HG03060 (cell line): ENCODE measurements around the gene EIF4G2.

Source experiments
- ATAC-seq: cut with Tn5 transposase; IDR thresholded peaks from one replicate; pipeline ENCODE4 v1.9.1; 2021; ENCODE audit warnings: low read depth, moderate number of reproducible peaks; ENCODE audit not compliant: unreplicated experiment

Gene EIF4G2

DNA sequence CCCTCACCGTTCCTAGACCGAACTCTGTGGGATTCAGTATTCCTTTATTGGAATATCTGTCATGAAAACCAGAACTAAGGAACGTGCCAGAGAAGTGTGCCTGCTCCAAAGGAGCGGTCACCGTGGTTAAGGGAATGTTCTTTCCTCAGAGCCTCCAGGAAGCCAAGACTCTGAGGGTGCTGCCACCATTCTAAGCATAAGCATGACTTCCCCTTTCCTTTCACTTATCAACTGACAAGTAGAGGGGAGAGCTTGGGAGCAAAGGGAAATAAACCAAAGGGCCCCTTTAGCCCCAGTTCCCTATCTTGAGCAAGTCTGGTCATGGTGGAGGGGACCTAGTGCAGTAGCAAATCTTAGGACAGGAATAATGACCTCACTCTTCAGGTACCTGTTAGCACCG, 30.9 kb downstream of the EIF4G2 start:
- ATAC-seq: no peak

DNA sequence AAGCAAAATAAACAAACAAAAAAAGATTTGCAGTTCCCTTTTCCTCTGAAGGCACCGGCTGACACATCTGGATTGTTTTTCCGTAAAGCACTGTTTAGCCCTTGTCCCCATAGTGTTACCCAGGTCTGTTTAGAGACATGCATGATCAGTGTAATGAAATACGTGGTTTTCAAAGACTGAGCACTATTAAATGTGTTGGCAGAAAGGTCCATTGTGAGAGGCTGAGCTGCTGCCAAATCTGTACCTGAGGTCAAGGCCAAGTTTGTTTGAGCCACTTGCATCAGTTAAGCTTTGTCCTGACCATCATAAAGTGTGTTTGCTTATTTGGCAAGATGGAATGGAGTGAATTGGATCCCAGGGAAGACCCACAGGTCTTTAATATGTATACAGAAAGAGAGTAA, 31.3 kb downstream of the EIF4G2 start:
- no peak for ATAC-seq

- ATAC-seq: no peak
These were observed 33.9 kb downstream of the EIF4G2 start for GRCh38 chr11:10774811-10775210.

- ATAC-seq: no peak
These were observed 37.3 kb downstream of the EIF4G2 start for GRCh38 chr11:10771457-10771856.

GRCh38 chr11:10770626-10771254, 38.0 kb downstream of the EIF4G2 start:
- ATAC-seq: no peak

GRCh38 chr11:10764412-10764811, 44.3 kb downstream of the EIF4G2 start:
- ATAC-seq: no peak

DNA sequence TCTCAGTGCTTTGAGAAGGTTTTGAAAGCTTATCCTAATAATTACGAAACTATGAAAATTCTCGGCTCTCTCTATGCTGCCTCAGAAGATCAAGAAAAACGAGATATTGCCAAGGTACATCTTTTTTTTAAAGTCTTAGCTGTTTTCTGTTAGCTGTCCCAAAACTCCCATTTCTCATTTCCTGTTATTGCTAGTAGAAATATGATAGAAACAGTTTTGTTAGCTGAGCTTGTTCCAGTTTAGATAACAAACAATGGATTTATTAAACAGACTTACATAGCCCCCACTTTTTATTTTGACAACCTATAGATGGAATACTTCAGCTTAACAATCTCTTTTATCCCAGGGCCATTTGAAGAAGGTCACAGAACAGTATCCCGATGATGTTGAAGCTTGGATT, 45.0 kb downstream of the EIF4G2 start:
- no peak for ATAC-seq

GRCh38 chr11:10762913-10763421, 45.8 kb downstream of the EIF4G2 start:
- no peak for ATAC-seq

DNA sequence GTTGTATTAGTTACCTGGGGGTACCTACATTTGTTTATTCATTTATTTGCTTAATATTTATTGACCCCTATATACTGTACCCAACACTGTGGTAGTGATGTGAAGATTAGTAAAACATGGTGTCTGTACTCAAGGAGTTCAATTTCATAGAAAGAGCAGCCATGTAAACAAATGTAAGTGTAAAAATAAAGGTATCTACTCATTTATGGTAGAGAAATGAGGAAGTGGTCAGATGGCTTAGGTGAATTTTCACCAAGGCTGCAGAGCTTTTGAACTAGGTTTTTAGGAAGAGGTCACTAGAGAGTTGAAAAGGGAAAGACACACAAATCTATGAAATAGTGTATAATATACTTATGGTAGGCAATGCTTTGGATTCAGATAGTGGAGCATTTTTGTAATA, 46.5 kb downstream of the EIF4G2 start:
- ATAC-seq: peak; percentile 79

DNA sequence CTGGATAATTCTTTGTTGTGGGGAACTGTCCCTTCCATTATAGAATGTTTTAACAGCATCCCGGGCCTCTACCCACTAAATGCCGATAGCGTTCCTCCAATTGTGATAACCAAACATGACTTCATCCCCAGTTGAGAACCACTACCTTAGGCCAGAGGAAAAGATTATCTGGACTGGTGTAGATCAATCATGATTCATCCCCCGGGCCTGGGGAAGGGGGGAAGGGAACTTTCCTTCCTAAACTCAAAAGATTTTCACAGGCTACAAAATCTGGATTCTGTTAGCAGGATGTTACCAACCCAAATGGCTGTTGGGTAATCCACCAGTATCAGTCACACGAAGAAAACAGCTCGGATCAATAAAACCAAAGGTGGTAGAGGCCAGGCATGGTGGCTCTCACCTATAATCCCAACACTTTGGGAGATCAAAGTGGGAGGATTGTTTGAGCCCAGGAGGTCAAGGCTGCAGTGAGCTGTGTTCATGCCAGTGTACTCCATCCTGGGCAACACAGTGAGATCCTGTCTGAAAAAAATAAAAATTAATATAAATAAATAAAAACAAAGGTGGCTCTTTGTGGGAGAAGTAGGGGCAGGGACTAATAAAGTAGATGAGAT, 47.5 kb downstream of the EIF4G2 start:
- ATAC-seq: no peak

DNA sequence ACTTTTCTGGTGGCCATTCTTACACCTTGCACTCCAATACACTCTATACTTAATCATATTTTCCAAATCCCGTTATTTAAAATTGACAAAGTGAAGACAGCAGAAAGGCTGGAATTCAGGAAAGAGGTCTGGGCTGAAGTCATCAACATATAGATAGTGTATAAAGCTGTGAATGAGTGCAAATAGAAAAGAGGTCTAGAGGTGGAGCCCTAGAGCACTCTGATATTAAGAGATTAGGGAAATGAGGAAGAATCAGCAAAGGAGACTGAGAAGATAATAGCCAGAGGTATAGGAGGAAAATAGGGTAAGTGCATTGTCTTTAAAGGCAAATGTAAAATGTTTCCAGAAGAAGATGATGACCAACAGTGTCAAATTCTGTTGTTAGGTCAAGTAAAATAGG, 49.8 kb downstream of the EIF4G2 start:
- ATAC-seq: no peak

DNA sequence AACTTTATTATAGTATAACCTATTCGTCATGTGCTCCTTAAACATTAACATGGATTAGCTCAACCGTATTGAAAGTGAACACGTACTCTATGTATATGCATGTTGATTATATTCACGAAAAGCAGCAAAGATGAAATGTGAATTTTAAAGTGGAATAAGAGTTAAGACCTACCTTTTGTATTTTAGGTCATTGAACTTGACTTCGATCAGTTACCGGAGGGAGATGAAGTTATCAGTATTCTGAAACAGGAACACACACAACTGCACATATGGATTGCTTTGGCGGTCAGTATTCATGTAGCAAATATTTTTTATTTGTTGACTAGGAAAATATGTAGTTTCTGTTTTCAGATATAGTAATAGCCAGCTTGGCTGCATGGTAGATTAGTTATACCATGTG, 56.2 kb downstream of the EIF4G2 start:
- no peak for ATAC-seq

DNA sequence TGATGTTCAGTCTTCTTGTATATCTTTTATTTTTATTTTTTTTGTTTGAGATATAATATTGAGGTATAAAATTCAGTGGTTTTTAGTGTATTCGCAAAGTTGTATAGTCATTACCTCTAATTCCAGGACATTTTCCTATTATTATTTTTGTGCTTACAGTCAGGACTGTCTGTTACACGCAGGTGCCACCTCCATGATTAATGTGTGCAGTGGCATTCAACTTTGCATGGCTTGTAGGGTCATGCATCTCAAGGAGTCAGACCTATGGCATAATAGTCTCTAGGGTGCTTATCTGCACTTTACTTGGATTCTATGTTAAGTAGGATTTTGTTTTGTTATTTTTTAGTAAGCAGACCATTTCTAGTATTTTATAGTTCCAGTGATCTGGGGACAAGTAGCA, 56.7 kb downstream of the EIF4G2 start:
- no peak for ATAC-seq

DNA sequence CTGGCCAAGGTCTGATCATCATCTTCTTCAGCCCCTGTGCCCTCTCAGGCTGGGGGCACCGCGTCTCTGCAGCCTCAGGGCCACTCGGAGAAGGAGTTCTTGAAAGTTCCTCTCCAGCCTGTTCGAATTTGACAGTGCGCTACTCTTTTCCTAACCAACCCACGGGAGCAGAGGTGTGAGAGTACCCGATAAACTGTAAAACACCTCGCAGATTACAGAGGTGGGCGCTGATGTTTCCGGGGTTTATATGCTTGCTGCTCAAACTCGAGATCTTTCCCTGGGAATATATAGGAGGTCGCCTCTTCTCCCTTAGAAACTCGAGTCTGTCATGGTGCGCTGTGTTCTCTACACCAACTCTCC, 57.2 kb downstream of the EIF4G2 start:
- ATAC-seq: no peak

- ATAC-seq: peak; percentile 50
These were observed 57.7 kb downstream of the EIF4G2 start, which contains the start of gene CTR9 for GRCh38 chr11:10750838-10751580. TSS of gene CTR9 (plus strand) at chr11:10751246. CDS start at chr11:10751413, 167 bp downstream.

DNA sequence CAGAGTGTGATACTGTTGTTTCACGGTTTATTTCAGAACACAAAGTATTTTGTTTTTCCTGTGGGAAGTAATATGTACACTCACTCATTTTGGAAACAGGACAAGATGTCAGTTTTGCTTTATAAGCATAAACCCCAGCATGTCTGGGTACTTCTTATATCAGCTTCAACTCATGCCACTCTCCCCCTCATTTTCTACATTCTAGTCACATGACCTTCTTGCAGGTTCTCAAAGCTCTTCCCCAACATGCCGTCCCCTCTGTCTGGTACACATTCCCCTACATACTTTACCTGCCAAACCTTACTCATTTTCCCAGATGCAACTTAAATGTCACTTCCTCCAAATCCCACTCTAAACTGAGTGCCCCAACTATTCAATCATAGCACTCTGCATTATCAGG, 59.2 kb downstream of the EIF4G2 start:
- no peak for ATAC-seq

- ATAC-seq: no peak
These were observed 61.0 kb downstream of the EIF4G2 start for GRCh38 chr11:10747733-10748132.
